ENCODE data around the gene CKM.
"Not testable (repeated sequence)": the region's sequence is repeated elsewhere in the genome, so short reads cannot be mapped to it uniquely, and the experiment has no call there.

Gene CKM

GRCh38 chr19:45348367-45349125 is 25.9 kb upstream of the CKM start:
- DNase-seq = no peak

- no peak for DNase-seq
Observed at GRCh38 chr19:45347570-45348366, 25.1 kb upstream of the CKM start.

- no peak for DNase-seq
Observed at GRCh38 chr19:45346449-45346848, 23.8 kb upstream of the CKM start.

- no peak for DNase-seq
Observed at GRCh38 chr19:45345506-45345860, 22.8 kb upstream of the CKM start.

GRCh38 chr19:45344621-45345505 is 22.2 kb upstream of the CKM start:
- no peak for DNase-seq

- DNase-seq = no peak
Observed at GRCh38 chr19:45342911-45343310, 20.2 kb upstream of the CKM start.

GRCh38 chr19:45340899-45341453 is 18.3 kb upstream of the CKM start:
- DNase-seq = no peak

- peak; percentile 38 for DNase-seq
Observed at GRCh38 chr19:45340232-45340898, 17.7 kb upstream of the CKM start, which contains the start of gene KLC3. Gene KLC3, plus strand, starts transcription at chr19:45340750. Its CDS starts 4,792 bp downstream, at chr19:45345542.

- no peak for DNase-seq
Observed at GRCh38 chr19:45339629-45340028, 17.0 kb upstream of the CKM start.

- no peak for DNase-seq
Observed at GRCh38 chr19:45336696-45337251, 14.1 kb upstream of the CKM start.

GRCh38 chr19:45334881-45335280 is 12.2 kb upstream of the CKM start:
- DNase-seq = not testable (repeated sequence)

GRCh38 chr19:45333609-45334303 is 11.1 kb upstream of the CKM start:
- no peak for DNase-seq

- DNase-seq = no peak
Observed at GRCh38 chr19:45331411-45331810, 8.7 kb upstream of the CKM start.

- DNase-seq = no peak
Observed at GRCh38 chr19:45327404-45328143, 4.9 kb upstream of the CKM start.

- DNase-seq = no peak
Observed at GRCh38 chr19:45324349-45324907, 1.8 kb upstream of the CKM start.

GRCh38 chr19:45323671-45324081 is 1.0 kb upstream of the CKM start:
- DNase-seq = no peak

- DNase-seq = no peak
Observed at GRCh38 chr19:45322311-45322710, 364 bp downstream of the CKM start.

GRCh38 chr19:45321848-45322247 is 827 bp downstream of the CKM start:
- DNase-seq = no peak

GRCh38 chr19:45320997-45321775 is 1.5 kb downstream of the CKM start:
- DNase-seq = no peak

Measured in activated naive CD4-positive, alpha-beta T cell treated with anti-CD3 and anti-CD28 coated beads, Interleukin-2, amount 50 U/mL, for 16 hours (primary cell).